ENCODE measurements around the gene UBR4.

GRCh38 chr1:19151537-19151936 is 58.5 kb downstream of the UBR4 start:
- TF ChIP-seq HSF1 (IDR thresholded peaks at IDR 0.05; ENCODE audit: low read depth, low read length) (no peak), CTCF (IDR thresholded peaks at IDR 0.05 in 2 of 3, conservative IDR thresholded peaks at IDR 0.05 in 1 of 3; ENCODE audit: control insufficient read depth in 2 of 3, extremely low read depth in 1 of 3, insufficient read depth in 1 of 3, low read depth in 3 of 3, low read length in 3 of 3) (no peak), MYC (IDR thresholded peaks at IDR 0.05; ENCODE audit: insufficient read depth, insufficient read length, insufficient replicate concordance, low read length, severe bottlenecking) (no peak), HCFC1 (IDR thresholded peaks at IDR 0.05; ENCODE audit: low read length) (no peak), EZH2 (IDR thresholded peaks at IDR 0.05; ENCODE audit: borderline replicate concordance, control insufficient read depth, low read depth, low read length) (no peak), JUND (IDR thresholded peaks at IDR 0.05; ENCODE audit: low read depth, low read length) (no peak), TCF12 (IDR thresholded peaks at IDR 0.05; ENCODE audit: low read depth, low read length) (no peak), POLR2AphosphoS5 (IDR thresholded peaks at IDR 0.05; ENCODE audit: low read length) (no peak), EP300 (IDR thresholded peaks at IDR 0.05; ENCODE audit: borderline replicate concordance in 1 of 2, control insufficient read depth in 1 of 2, low read depth in 2 of 2, low read length in 2 of 2) (no peak), POLR2A (IDR thresholded peaks at IDR 0.05; ENCODE audit: low read depth, low read length) (no peak), POLR2AphosphoS2 (IDR thresholded peaks at IDR 0.05; ENCODE audit: low read depth, low read length) (no peak), MAX (IDR thresholded peaks at IDR 0.05; ENCODE audit: low read depth, low read length) (no peak), RFX5 (IDR thresholded peaks at IDR 0.05; ENCODE audit: low read depth, low read length) (no peak)

All from GM12878 (cell line).